Vagina (tissue), 2 donors: ENCODE data around the gene SLC16A5. TPM values are rescaled to one million over a fixed set of nuclear protein-coding genes. Genes with fewer than 3 reads are reported as not detected.
"Not testable (repeated sequence)": the region's sequence is repeated elsewhere in the genome, so short reads cannot be mapped to it uniquely, and the experiment has no call there.

Experiments
- DNase-seq, 2 donors: peaks; one replicate each; pipeline ENCODE4 v3.0.0-alpha.2; 2017; ENCODE audit errors: extremely low spot score in 2 of 2
- H3K27ac ChIP-seq: fragments of 200-600 bp; sonication (generic); one replicate; pipeline ENCODE4 v1.5.1; 2019
- H3K27me3 ChIP-seq: fragments of 200-600 bp; sonication (generic); one replicate; pipeline ENCODE4 v1.5.1; 2019
- H3K36me3 ChIP-seq, 2 donors: fragments of 200-600 bp; sonication (generic); one replicate each; pipeline ENCODE4 v1.5.1; 2017 to 2019
- H3K4me1 ChIP-seq: fragments of 200-600 bp; sonication (generic); one replicate; pipeline ENCODE4 v1.5.1; 2019
- H3K4me3 ChIP-seq, 2 donors: fragments of 200-600 bp; sonication (generic); 1 replicate in 1 of 2; 2 replicates in 1 of 2; pipeline ENCODE4 v1.5.1; 2016 to 2019
- H3K9me3 ChIP-seq: fragments of 200-600 bp; sonication (generic); one replicate; pipeline ENCODE4 v1.5.1; 2019
- POLR2A ChIP-seq, 2 donors: fragments of 450-650 bp; IDR thresholded peaks; one replicate each; pipeline ENCODE4 v1.6.1; 2017; ENCODE audit warnings: antibody characterized with exemption in 2 of 2, mild to moderate bottlenecking in 2 of 2, moderate library complexity in 2 of 2
- POLR2AphosphoS5 ChIP-seq, 2 donors: sonication (generic); formaldehyde crosslinking; IDR thresholded peaks; one replicate each; pipeline ENCODE4 v1.9.0; 2017; ENCODE audit warnings: antibody characterized with exemption in 2 of 2, mild to moderate bottlenecking in 2 of 2, low read depth in 1 of 2; ENCODE audit not compliant: insufficient read depth in 1 of 2
- intact Hi-C: fragments of 100-400 bp; cut with DNase I; formaldehyde crosslinking; loops from one replicate; pipeline ENCODE4 v1.15.1; 2023
- total RNA-seq: library from RNA; depleted of rRNA; stranded (reverse); fragments of >200 nt; gene quantifications from one replicate; pipeline ENCODE4 v1.2.3, GENCODE V29; 2016
- TF ChIP-seq, protein P1 (sequence below), 3 experiments: fragments of 450-650 bp in 2 of 3; fragments of 200-600 bp in 1 of 3; sonication (generic) in 1 of 3; IDR thresholded peaks; one replicate each; pipeline ENCODE4 v1.5.1; 2017 to 2019; ENCODE audit warnings: antibody characterized with exemption in 3 of 3, mild to moderate bottlenecking in 2 of 3, moderate library complexity in 2 of 3

Gene SLC16A5
- total RNA-seq, 1 donor from 2014 or later: 26.8 TPM

DNA sequence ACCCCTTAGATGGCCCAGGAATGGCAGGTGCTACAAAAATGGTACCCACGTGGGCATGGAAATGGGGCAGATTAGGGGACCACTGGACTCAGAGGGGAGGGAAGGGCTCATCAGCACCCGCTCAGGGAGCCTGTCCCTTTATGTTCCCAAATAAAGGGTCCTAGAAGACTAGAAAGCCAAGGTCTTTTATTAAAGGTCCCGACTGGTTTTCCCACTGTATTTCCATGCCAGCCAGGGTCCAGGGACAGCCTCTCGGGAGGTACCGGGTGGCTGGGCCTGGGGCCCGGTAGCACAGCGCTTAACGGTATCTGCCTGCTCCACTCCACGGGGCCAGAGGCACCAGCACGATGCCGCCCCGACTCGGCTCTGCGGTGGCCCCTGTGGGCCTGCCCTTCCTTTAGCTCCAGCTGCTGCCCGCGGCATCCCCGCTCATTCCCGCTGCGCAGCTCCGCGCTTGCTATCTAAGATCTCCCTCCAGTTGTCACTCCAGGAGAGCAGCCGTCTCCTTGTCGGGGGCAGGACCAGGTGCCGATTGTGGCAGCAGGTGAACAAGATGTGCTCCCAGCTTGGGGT, 42.4 kb downstream of the SLC16A5 start:
- peaks cover 28% of the 10 kb centered on the region for H3K4me1 ChIP-seq
- peak overlapping the region; percentile 73 for H3K27ac ChIP-seq
- H3K36me3 ChIP-seq: peaks cover 0 to 6% of the 10 kb centered on the region in 2 donors
- peak overlapping the region; percentile 61 to 69 for H3K4me3 ChIP-seq
- TF ChIP-seq POLR2A (IDR thresholded peaks at IDR 0.05): no peak
- TF ChIP-seq, protein P1, sequence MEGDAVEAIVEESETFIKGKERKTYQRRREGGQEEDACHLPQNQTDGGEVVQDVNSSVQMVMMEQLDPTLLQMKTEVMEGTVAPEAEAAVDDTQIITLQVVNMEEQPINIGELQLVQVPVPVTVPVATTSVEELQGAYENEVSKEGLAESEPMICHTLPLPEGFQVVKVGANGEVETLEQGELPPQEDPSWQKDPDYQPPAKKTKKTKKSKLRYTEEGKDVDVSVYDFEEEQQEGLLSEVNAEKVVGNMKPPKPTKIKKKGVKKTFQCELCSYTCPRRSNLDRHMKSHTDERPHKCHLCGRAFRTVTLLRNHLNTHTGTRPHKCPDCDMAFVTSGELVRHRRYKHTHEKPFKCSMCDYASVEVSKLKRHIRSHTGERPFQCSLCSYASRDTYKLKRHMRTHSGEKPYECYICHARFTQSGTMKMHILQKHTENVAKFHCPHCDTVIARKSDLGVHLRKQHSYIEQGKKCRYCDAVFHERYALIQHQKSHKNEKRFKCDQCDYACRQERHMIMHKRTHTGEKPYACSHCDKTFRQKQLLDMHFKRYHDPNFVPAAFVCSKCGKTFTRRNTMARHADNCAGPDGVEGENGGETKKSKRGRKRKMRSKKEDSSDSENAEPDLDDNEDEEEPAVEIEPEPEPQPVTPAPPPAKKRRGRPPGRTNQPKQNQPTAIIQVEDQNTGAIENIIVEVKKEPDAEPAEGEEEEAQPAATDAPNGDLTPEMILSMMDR (IDR thresholded peaks at IDR 0.05): no peak
- no peak for TF ChIP-seq POLR2AphosphoS5 (IDR thresholded peaks at IDR 0.05; ENCODE audit: insufficient read depth in 1 of 2, low read depth in 1 of 2)
- intact Hi-C loops: no loop called here
- no peaks in the 10 kb centered on the region for H3K27me3 ChIP-seq
- no peaks in the 10 kb centered on the region for H3K9me3 ChIP-seq
- DNase-seq: no peak

DNA sequence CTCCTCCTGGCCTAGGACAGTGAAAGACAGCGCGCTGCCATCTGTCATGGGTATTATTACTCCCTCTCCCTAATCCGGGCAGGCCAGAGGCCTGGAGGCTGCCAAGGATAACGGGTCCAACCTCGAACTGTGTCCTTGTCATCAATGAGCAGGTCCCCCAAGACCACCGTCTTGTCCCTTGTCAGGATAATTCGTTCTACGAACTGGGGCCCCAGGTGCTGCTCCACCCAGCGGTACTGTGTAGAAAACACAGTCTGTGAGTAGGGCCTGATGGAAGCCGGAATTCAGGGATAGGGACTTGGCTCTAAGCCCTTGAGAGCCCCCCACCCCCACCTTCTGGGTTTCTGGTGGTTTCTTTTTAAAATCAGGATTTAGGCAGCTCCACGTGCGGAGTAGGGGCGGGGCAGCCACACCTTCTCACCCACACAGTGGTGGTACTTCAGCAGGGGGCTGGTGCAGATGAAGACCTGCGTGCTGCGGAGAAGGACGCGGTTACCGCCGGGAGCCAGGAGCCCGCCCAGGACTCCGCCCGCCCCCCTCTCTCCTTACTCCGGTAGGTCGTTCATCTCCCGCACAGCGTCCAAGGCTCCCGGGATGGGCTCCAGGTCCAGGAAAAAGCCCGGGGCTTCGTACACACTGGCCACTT, 43.0 kb downstream of the SLC16A5 start:
- peaks cover 26% of the 10 kb centered on the region for H3K4me1 ChIP-seq
- peak overlapping the region; percentile 73 for H3K27ac ChIP-seq
- no peaks in the 10 kb centered on the region for H3K27me3 ChIP-seq
- intact Hi-C loops: no loop called here
- peaks cover 0 to 6% of the 10 kb centered on the region in 2 donors for H3K36me3 ChIP-seq
- no peak for TF ChIP-seq POLR2AphosphoS5 (IDR thresholded peaks at IDR 0.05; ENCODE audit: insufficient read depth in 1 of 2, low read depth in 1 of 2)
- TF ChIP-seq, protein P1 (IDR thresholded peaks at IDR 0.05): peak in 1 of 3 experiments; percentile 22
- TF ChIP-seq POLR2A (IDR thresholded peaks at IDR 0.05): no peak
- no peaks in the 10 kb centered on the region for H3K9me3 ChIP-seq
- peak overlapping the region; percentile 61 to 69 for H3K4me3 ChIP-seq
- DNase-seq: no peak

DNA sequence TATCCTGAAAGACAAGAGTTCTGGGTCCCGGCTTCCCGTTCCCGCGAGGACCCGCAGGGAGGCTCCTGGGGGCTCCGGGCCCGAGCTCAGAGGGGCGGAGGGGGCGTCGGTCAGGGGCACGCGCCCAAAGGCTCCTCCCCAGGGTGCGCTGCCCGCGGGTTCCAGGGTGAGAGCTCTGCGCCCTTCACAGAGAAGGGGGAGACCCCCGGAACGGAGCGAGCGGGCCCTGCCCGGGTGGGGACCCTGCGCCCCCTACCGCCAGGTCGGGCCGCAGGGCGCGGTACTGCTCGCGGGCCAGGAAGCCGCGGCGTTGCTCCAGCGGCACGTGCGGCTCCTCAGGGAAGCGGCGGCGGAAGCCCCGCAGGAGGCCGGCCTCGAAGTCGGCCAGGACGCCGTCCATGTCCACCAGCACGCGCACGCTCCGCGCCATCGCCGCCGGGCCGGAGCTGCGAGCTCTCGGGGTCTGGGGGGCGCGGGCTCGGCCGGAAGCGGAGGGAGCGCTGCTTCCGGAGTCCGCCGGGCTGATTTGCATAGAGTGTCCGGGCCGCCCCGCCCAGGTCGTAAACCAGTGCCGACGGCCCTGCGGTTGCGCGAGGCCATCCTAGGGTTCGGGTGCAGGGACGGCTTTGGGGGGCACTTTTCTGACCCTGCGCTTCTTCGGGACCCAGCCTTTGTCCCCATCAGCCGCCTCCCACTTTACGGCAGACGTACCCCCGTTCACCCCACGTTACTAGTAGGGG, 43.7 kb downstream of the SLC16A5 start, which contains the start of gene NT5C:
NT5C (minus strand) TSS at position 465 of the 740 bp plus-strand sequence; CDS start at position 430, 35 bp downstream.
- Histone ChIP-seq H3K9me3 (no peaks in the 10 kb centered on the region), H3K27ac (peak within 1 kb of the TSS; percentile 73), H3K4me1 (peaks cover 26% of the 10 kb centered on the region), H3K4me3 (peak within 1 kb of the TSS; percentile 61 to 69), H3K36me3 (peaks cover 0 to 6% of the 10 kb centered on the region in 2 donors), H3K27me3 (no peaks in the 10 kb centered on the region)
- TF ChIP-seq, protein P1 (IDR thresholded peaks at IDR 0.05): peak; percentile 11 to 53 (median 46)
- TF ChIP-seq POLR2AphosphoS5 (IDR thresholded peaks at IDR 0.05; ENCODE audit: insufficient read depth in 1 of 2, low read depth in 1 of 2) (peak in 1 of 2 donors; percentile 44), POLR2A (IDR thresholded peaks at IDR 0.05) (peak in 1 of 2 donors; percentile 43)
- intact Hi-C loops: no loop called here
- no peak for DNase-seq

DNA sequence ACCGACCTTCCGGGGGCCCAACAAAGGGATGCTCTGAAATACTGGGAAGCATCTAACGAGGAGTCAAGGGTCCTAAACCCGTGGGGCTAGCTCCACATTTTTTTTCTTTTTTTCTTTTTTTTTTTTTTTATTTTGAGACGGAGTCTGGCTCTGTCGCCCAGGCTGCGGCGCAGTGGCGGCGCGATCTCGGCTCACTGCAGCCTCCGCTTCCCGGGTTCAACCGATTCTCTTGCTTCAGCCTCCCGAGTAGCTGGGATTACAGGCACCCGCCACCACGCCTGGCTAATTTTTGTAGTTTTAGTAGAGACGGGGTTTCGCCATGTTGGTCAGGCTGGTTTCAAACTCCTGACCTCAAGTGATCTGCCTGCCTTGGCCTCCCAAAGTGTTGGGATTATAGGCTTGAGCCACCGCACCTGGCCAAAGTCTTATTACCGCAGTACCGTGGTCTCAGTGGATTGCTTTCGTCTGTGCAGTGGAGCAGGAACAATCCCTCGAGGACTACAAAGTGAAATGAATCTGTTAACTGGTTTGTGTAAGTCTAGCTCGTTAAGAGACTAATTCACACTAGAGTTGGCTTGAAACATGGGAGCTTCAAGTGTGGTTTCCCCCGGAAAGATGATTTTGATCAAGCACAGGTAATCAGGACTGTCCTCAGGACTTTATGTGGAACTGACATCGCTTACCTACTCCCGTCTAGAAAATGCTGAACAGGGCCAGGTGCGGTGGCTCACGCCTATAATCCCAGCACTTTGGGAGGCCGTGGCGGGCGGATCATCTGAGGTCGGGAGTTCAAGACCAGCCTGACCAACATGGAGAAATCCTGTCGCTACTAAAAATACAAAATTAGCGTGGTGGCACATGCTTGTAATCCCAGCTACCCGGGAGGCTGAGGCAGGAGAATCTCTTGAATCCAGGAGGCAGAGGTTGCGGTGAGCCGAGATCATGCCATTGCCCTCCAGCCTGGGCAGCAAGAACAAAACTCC, 44.6 kb downstream of the SLC16A5 start:
- Histone ChIP-seq H3K4me3 (peak overlapping the region; percentile 61 to 69), H3K4me1 (peaks cover 26% of the 10 kb centered on the region), H3K27ac (peak overlapping the region; percentile 73)
- H3K36me3 ChIP-seq, DNase-seq, H3K9me3 ChIP-seq, intact Hi-C loops, H3K27me3 ChIP-seq: not testable (repeated sequence)

DNA sequence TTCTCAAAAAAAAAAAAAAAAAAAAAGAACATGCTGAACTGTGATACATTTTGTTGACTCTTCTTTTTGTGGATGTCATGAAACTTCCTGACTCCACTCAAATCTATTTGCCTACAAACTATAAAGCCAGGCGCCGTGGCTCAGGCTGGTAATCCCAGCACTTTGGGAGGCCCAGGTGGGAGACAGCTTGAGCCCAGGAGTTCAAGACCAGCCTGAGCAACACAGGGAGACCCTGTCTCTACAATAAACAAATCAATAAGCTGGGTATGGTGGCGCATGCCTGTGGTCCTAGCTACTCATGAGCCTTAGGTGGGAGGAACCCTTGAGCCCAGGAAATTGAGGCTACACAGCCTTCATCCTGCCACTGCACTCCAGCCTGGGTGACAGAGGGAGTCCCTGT, 45.2 kb downstream of the SLC16A5 start:
- no peaks in the 10 kb centered on the region for H3K9me3 ChIP-seq
- intact Hi-C loops: no loop called here
- TF ChIP-seq POLR2AphosphoS5 (IDR thresholded peaks at IDR 0.05; ENCODE audit: insufficient read depth in 1 of 2, low read depth in 1 of 2): no peak
- TF ChIP-seq POLR2A (IDR thresholded peaks at IDR 0.05): no peak
- TF ChIP-seq, protein P1 (IDR thresholded peaks at IDR 0.05): no peak
- no peak overlapping the region for H3K27ac ChIP-seq
- no peak for DNase-seq
- H3K36me3 ChIP-seq: peaks cover 0 to 6% of the 10 kb centered on the region in 2 donors
- H3K27me3 ChIP-seq: no peaks in the 10 kb centered on the region
- no peak overlapping the region for H3K4me3 ChIP-seq
- peaks cover 26% of the 10 kb centered on the region for H3K4me1 ChIP-seq

DNA sequence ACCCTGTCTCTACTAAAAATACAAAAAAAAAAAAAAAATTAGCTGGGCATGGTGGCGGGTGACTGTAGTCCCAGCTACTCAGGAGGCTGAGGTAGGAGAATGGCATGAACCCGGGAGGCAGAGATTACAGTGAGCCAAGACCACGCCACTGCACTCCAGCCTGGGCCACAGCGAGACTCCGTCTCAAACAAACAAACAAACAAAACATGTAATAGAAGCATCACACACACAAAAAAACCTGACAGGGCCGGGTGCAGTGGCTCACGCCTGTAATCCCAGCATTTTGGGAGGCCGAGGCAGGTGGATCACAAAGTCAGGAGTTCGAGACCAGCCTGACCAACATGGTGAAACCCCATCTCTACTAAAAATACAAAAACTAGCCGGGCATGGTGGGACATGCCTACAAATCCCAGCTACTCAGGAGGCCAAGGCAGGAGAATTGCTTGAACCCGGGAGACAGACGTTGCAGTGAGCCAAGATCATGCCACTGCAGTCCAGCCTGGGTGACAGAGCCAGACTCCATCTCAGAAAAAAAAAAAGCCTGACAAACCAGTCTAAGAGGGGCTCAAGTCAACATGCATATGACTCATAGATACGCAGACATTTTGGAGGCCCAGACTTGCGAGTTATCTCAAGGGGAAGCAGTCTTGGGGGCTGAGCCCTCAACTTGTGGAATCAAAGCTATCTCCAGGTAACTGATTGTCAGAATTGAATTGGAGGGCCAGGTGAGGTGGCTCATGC, 46.0 kb downstream of the SLC16A5 start:
- H3K4me1 ChIP-seq: peaks cover 18% of the 10 kb centered on the region
- DNase-seq, H3K27me3 ChIP-seq, H3K4me3 ChIP-seq, H3K27ac ChIP-seq, intact Hi-C loops, H3K9me3 ChIP-seq, H3K36me3 ChIP-seq: not testable (repeated sequence)
